GM12801 (cell line): ENCODE results near the gene HDGFL2.

ENCODE experiments used
- TF ChIP-seq, protein P1 (sequence below): IDR thresholded peaks from one replicate; pipeline ENCODE4 v1.5.1; 2011; ENCODE audit warnings: control low read depth; ENCODE audit not compliant: insufficient read length; ENCODE audit errors: extremely low read depth

Gene HDGFL2

DNA sequence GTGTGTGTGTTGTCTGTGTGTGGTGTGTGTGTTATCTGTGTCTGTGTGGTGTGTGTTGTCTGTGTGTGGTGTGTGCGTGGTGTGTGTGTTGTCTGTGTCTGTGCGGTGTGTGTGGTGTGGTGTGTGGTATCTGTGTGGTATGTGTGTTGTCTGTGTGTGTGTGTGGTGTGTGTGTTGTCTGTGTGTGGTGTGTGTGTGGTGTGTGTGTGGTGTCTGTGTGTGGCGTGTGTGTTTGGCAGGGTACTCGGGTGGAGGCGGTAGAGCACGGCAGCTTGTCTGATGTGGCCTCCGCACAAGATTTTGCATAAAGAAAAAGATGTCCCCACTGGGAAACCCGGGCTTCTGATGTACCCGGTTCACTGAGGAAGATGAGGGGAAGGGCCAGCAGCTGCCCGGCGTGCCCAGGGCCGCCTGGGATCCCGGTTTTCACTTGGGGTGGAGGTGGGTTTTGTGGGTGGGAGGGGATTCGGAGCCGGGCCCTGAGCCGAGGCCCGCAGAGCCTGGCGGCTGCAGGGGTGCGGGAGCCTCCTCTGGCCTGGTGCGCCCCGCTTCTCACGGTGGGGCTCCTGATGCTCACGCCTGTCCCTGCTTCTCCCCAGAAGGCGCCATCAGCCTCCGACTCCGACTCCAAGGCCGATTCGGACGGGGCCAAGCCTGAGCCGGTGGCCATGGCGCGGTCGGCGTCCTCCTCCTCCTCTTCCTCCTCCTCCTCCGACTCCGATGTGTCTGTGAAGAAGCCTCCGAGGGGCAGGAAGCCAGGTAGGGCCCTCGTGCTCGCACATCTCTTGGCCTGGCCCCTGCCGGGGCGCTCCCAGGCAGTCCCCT lies 21.2 kb downstream of the HDGFL2 start:
- TF ChIP-seq, protein P1, sequence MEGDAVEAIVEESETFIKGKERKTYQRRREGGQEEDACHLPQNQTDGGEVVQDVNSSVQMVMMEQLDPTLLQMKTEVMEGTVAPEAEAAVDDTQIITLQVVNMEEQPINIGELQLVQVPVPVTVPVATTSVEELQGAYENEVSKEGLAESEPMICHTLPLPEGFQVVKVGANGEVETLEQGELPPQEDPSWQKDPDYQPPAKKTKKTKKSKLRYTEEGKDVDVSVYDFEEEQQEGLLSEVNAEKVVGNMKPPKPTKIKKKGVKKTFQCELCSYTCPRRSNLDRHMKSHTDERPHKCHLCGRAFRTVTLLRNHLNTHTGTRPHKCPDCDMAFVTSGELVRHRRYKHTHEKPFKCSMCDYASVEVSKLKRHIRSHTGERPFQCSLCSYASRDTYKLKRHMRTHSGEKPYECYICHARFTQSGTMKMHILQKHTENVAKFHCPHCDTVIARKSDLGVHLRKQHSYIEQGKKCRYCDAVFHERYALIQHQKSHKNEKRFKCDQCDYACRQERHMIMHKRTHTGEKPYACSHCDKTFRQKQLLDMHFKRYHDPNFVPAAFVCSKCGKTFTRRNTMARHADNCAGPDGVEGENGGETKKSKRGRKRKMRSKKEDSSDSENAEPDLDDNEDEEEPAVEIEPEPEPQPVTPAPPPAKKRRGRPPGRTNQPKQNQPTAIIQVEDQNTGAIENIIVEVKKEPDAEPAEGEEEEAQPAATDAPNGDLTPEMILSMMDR = no peak

DNA sequence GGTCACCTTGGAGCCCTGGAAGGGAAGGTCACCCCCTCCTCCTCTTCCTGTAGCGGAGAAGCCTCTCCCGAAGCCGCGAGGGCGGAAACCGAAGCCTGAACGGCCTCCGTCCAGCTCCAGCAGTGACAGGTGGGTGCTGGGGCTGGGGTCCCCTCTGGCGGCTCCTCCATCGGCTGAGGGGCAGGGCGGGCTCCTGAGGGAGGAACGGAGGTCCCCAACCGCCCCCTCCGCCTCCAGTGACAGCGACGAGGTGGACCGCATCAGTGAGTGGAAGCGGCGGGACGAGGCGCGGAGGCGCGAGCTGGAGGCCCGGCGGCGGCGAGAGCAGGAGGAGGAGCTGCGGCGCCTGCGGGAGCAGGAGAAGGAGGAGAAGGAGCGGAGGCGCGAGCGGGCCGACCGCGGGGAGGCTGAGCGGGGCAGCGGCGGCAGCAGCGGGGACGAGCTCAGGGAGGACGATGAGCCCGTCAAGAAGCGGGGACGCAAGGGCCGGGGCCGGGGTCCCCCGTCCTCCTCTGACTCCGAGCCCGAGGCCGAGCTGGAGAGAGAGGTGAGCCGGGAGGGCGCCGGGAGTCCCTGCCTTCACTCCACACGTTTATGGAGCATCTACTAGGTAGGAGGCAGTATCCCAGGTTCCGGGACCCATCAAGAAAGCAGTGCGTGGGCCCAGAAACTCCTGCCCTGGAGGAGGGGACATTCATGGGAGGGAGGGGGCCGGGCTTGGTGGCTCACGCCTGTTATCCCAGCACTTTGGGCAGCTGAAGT lies 22.0 kb downstream of the HDGFL2 start:
- TF ChIP-seq, protein P1 = no peak

DNA sequence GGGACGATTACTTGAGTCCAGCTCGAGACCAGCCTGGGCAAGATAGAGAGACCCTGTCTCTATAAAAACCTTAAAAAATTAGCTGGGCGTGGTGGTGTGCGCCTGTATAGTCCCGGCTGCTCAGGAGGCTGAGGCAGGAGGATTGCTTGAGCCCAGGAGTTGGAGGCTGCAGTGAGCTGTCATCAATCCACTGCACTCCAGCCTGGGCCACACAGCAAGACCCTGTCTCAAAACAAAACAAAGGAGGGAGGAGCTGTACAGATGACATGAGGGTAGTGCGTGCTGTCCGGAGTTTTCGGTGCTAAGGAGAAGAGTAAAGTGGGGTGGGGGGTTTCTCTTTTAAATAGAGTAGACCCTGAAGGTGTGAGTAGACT lies 22.6 kb downstream of the HDGFL2 start:
- TF ChIP-seq, protein P1 = no peak

DNA sequence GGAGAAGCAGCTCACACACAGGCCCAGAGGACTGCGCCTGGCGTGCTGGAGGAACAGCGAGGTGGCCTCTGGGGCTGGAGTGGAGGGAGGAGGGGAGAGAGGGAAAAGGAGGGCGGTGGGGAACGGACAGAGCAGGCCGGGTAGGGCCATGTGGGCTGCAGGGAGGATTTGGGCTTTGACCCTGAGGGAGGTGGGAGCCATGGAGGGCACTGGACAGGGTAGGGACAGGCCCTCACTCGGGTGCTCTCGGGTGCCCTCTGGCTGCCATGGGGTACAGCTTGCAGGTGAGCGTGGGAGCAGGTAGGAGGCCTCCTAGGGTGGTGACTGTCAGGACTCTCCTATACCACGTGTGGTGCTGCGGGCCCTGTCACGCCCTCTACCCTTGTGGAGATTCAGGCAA lies 23.4 kb downstream of the HDGFL2 start:
- TF ChIP-seq, protein P1 = no peak

DNA sequence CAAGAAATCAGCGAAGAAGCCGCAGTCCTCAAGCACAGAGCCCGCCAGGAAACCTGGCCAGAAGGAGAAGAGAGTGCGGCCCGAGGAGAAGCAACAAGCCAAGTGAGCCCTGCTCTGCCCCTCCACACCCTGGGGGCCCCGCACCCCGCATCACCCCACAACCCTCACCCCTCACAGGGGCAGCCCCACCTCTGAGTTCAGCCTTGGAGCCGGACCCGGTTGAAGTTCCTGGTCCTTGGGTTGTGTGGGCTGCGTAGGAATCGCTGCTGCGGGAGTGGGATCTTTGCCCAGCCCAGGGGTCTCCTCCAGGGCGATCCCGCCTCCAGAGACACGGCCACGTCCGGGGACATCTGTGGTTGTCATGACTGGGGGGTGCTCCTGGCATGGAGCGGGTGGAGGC lies 24.2 kb downstream of the HDGFL2 start:
- TF ChIP-seq, protein P1 = no peak

DNA sequence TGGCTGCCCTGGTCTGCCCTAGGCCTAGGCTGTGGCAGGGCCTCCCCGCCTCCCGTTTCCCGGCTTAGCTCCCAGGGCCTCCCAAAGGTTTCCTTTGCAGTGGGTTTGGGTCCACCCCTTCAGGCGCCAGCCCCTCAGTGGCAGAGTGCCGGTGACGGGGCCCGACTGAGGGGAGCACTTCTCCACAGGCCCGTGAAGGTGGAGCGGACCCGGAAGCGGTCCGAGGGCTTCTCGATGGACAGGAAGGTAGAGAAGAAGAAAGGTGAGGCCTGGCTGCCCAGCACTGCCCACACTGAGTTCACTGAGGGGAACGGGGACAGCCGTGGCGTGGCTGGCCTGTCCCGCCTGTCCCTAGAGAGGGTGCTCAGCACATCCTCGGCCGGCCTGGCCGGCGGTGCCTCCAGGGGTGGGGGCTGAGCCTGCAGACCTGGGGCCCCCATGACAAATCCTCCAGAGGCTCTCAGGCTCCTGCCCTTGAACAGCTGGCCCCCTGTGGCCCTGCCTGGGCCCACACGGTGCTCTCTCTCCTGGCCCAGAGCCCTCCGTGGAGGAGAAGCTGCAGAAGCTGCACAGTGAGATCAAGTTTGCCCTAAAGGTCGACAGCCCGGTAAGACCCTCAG lies 25.8 kb downstream of the HDGFL2 start:
- TF ChIP-seq, protein P1 = no peak

DNA sequence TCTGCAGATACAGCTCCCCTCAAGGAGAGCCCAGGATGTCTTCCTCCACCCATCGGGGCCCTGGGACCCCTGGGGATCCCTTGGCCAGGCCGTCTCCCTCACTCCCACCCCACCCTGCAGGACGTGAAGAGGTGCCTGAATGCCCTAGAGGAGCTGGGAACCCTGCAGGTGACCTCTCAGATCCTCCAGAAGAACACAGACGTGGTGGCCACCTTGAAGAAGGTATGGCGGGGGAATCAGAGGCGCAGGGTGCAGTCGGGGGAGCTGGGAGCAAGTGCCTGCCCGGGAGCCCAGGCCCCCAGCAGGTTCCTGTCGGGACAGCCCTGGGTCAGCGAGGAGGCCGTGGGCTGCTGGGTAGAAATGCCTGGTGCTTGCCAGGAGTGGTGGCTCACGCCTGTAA lies 26.6 kb downstream of the HDGFL2 start:
- TF ChIP-seq, protein P1 = no peak
